WTC11 (cell line): ENCODE measurements around the gene SDHB. TPM values are rescaled to one million over a fixed set of nuclear protein-coding genes. Genes with fewer than 3 reads are reported as not detected.

ENCODE experiments used
- ATAC-seq: fragments of 200-7000 bp; cut with Tn5 transposase; 2 replicates; pipeline ENCODE4 v1.10.0; 2021; ENCODE audit warnings: mild to moderate bottlenecking, moderate library complexity
- CTCF ChIA-PET: fragments of 300-600 bp; sonication (Branson Sonifier 250); formaldehyde crosslinking; loops from one replicate; lab custom pipeline; 2021; ENCODE audit warnings: antibody characterized with exemption; lab: Charles Lee
- POLR2A ChIA-PET: fragments of 350-600 bp; sonication (Branson Sonifier 250); formaldehyde crosslinking; loops from one replicate; lab custom pipeline; 2021; ENCODE audit warnings: antibody characterized with exemption; lab: Charles Lee
- DNase-seq: peaks from one replicate; pipeline ENCODE4 v3.0.0; 2021; ENCODE audit warnings: low spot score
- H3K27ac Mint-ChIP-seq: 2 replicates; pipeline ENCODE4 v1.8.0; 2021; ENCODE audit warnings: mixed read lengths
- H3K27me3 Mint-ChIP-seq: 2 replicates; pipeline ENCODE4 v1.8.0; 2021; ENCODE audit warnings: low read depth, mild to moderate bottlenecking, moderate library complexity, mixed read lengths
- H3K36me3 Mint-ChIP-seq: 2 replicates; pipeline ENCODE4 v1.8.0; 2021; ENCODE audit warnings: mixed read lengths
- H3K4me1 Mint-ChIP-seq: 2 replicates; pipeline ENCODE4 v1.8.0; 2022; ENCODE audit warnings: mixed read lengths
- H3K4me3 Mint-ChIP-seq: 2 replicates; pipeline ENCODE4 v1.8.0; 2021; ENCODE audit warnings: mild to moderate bottlenecking, moderate library complexity, mixed read lengths
- H3K9me3 Mint-ChIP-seq: 2 replicates; pipeline ENCODE4 v1.8.0; 2021; ENCODE audit warnings: mixed read lengths
- ATF1 ChIP-seq: sonication (generic); formaldehyde crosslinking; IDR thresholded peaks from 2 replicates; pipeline ENCODE4 v1.8.1; 2023; ENCODE audit warnings: mild to moderate bottlenecking, moderate library complexity, missing genetic modification reagents
- GRHL2 ChIP-seq: fragments of 250-450 bp; sonication (Bioruptor Pico); IDR thresholded peaks from 2 replicates; pipeline ENCODE4 v1.8.0; 2022; ENCODE audit warnings: mild to moderate bottlenecking, moderate library complexity; ENCODE audit not compliant: insufficient replicate concordance, severe bottlenecking
- GTF2I ChIP-seq: fragments of 250-450 bp; sonication (Bioruptor Pico); conservative IDR thresholded peaks from 2 replicates; pipeline ENCODE4 v1.4.0; 2021; ENCODE audit warnings: mild to moderate bottlenecking
- IRF2 ChIP-seq: sonication (generic); formaldehyde crosslinking; IDR thresholded peaks from 2 replicates; pipeline ENCODE4 v1.8.0; 2022; ENCODE audit warnings: low read depth, missing genetic modification reagents, borderline replicate concordance
- JUN ChIP-seq: sonication (generic); formaldehyde crosslinking; IDR thresholded peaks from 2 replicates; pipeline ENCODE4 v1.8.0; 2023; ENCODE audit warnings: mild to moderate bottlenecking, missing genetic modification reagents
- KAT7 ChIP-seq: sonication (generic); formaldehyde crosslinking; IDR thresholded peaks from 2 replicates; pipeline ENCODE4 v1.8.1; 2023; ENCODE audit warnings: missing genetic modification reagents, mild to moderate bottlenecking, borderline replicate concordance
- NFYB ChIP-seq: sonication (generic); formaldehyde crosslinking; conservative IDR thresholded peaks from 2 replicates; pipeline ENCODE4 v1.8.0; 2022; ENCODE audit warnings: low read depth, missing genetic modification reagents
- NR1H2 ChIP-seq: sonication (generic); formaldehyde crosslinking; IDR thresholded peaks from 2 replicates; pipeline ENCODE4 v1.9.0; 2021; ENCODE audit warnings: mild to moderate bottlenecking, moderate library complexity, missing genetic modification reagents
- NR2C2 ChIP-seq: sonication (generic); formaldehyde crosslinking; IDR thresholded peaks from 2 replicates; pipeline ENCODE4 v1.8.0; 2022; ENCODE audit warnings: mild to moderate bottlenecking, missing genetic modification reagents
- RELA ChIP-seq: sonication (generic); formaldehyde crosslinking; IDR thresholded peaks from 2 replicates; pipeline ENCODE4 v1.8.1; 2022; ENCODE audit warnings: missing genetic modification reagents, mild to moderate bottlenecking, borderline replicate concordance
- RORB ChIP-seq: fragments of 250-450 bp; sonication (Bioruptor Pico); IDR thresholded peaks from 2 replicates; pipeline ENCODE4 v1.9.0; 2021; ENCODE audit warnings: mild to moderate bottlenecking
- SMAD3 ChIP-seq: sonication (generic); formaldehyde crosslinking; IDR thresholded peaks from 2 replicates; pipeline ENCODE4 v1.8.0; 2022; ENCODE audit warnings: missing genetic modification reagents, mild to moderate bottlenecking, borderline replicate concordance
- SMAD4 ChIP-seq: sonication (generic); formaldehyde crosslinking; IDR thresholded peaks from 2 replicates; pipeline ENCODE4 v1.8.0; 2022; ENCODE audit warnings: mild to moderate bottlenecking, missing genetic modification reagents
- ZNF138 ChIP-seq: sonication (generic); formaldehyde crosslinking; conservative IDR thresholded peaks from 2 replicates; pipeline ENCODE4 v1.8.1; 2022; ENCODE audit warnings: mild to moderate bottlenecking, moderate library complexity, missing genetic modification reagents
- total RNA-seq: library from RNA; stranded (reverse); gene quantifications from 3 replicates; pipeline ENCODE4 v1.2.3, GENCODE V29; 2021
- TF ChIP-seq, protein P1 (sequence below): sonication (generic); formaldehyde crosslinking; IDR thresholded peaks from 2 replicates; pipeline ENCODE4 v1.8.0; 2022; ENCODE audit warnings: missing genetic modification reagents
- TF ChIP-seq, protein P2 (sequence below): fragments of 200-600 bp; IDR thresholded peaks from 2 replicates; pipeline ENCODE4 v1.8.0; 2022; ENCODE audit warnings: antibody characterized with exemption
- TF ChIP-seq, protein P3 (sequence below): fragments of 250-450 bp; sonication (Bioruptor Pico); IDR thresholded peaks from 2 replicates; pipeline ENCODE4 v2.1.2; 2022; ENCODE audit warnings: mild to moderate bottlenecking, moderate library complexity
- TF ChIP-seq, protein P4 (sequence below): sonication (generic); formaldehyde crosslinking; IDR thresholded peaks from 2 replicates; pipeline ENCODE4 v1.8.1; 2023; ENCODE audit warnings: mild to moderate bottlenecking, missing genetic modification reagents
- TF ChIP-seq, protein P5 (sequence below): fragments of 250-450 bp; sonication (Bioruptor Pico); conservative IDR thresholded peaks from 2 replicates; pipeline ENCODE4 v1.9.0; 2021; ENCODE audit warnings: mild to moderate bottlenecking

SDHB gene
- total RNA-seq, 1 experiment from 2014 or later: 89.5 TPM

DNA sequence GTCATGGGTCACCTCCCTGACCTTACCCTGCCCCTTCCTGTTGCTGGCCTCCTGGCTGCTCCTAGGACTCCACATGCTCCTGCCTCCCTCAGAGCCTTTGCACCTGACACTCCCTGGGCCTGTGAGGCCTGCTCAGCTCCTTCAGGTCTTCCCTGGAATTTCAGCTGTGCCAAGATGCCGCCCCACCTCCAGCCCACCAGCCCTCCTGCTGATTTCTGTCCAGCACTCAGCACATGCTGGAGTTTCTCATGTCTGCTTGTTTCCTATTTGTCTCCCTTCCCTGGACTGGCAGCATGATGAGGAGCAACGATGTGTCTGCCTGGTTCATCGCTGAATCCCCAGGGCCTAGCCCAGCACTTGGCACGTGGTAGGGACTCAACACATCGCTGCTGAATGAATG is 76.5 kb downstream of the SDHB start (continued):
- TF ChIP-seq GRHL2 (CRISPR knock-in tag): no peak
- TF ChIP-seq RELA (CRISPR knock-in tag): no peak
- TF ChIP-seq, all 79 proteins: peak for 0

DNA sequence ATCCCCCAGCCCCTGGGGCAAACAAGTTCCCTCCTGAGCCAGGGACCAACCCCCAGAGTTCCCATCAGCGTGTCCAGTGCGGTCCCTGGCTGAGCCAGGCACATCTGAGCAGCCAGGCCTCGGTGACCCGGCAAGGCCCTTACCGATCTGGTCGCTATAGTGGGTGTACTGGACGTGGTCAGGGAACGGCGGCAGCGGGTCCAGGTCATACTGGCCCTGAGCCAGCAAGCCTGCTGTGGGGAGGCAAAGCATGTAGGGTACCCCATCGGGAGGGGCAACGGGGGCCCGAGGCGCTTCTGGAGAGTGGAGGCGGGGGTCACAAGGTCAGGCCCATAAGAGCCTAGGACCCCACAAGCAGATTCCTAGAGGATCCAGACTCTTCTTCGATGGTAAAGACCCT is 76.9 kb downstream of the SDHB start:
- Mint-ChIP-seq H3K27me3 (no peaks in the 10 kb centered on the region; the same call in 1 of the 2 replicates), H3K4me3 (no peak overlapping the region)
- DNase-seq: no peak
- POLR2A ChIA-PET: no interaction called here
- no peak for TF ChIP-seq SMAD3
- no peak for TF ChIP-seq SMAD4 (CRISPR knock-in tag)
- no peak for TF ChIP-seq JUN
- TF ChIP-seq IRF2 (CRISPR knock-in tag): no peak
- TF ChIP-seq GRHL2 (CRISPR knock-in tag): no peak
- no peak for TF ChIP-seq KAT7
- TF ChIP-seq, protein P1, sequence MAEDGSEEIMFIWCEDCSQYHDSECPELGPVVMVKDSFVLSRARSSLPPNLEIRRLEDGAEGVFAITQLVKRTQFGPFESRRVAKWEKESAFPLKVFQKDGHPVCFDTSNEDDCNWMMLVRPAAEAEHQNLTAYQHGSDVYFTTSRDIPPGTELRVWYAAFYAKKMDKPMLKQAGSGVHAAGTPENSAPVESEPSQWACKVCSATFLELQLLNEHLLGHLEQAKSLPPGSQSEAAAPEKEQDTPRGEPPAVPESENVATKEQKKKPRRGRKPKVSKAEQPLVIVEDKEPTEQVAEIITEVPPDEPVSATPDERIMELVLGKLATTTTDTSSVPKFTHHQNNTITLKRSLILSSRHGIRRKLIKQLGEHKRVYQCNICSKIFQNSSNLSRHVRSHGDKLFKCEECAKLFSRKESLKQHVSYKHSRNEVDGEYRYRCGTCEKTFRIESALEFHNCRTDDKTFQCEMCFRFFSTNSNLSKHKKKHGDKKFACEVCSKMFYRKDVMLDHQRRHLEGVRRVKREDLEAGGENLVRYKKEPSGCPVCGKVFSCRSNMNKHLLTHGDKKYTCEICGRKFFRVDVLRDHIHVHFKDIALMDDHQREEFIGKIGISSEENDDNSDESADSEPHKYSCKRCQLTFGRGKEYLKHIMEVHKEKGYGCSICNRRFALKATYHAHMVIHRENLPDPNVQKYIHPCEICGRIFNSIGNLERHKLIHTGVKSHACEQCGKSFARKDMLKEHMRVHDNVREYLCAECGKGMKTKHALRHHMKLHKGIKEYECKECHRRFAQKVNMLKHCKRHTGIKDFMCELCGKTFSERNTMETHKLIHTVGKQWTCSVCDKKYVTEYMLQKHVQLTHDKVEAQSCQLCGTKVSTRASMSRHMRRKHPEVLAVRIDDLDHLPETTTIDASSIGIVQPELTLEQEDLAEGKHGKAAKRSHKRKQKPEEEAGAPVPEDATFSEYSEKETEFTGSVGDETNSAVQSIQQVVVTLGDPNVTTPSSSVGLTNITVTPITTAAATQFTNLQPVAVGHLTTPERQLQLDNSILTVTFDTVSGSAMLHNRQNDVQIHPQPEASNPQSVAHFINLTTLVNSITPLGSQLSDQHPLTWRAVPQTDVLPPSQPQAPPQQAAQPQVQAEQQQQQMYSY (CRISPR knock-in tag): no peak
- TF ChIP-seq RELA (CRISPR knock-in tag): no peak
- no peak for TF ChIP-seq RORB (CRISPR knock-in tag)
- TF ChIP-seq, protein P2, sequence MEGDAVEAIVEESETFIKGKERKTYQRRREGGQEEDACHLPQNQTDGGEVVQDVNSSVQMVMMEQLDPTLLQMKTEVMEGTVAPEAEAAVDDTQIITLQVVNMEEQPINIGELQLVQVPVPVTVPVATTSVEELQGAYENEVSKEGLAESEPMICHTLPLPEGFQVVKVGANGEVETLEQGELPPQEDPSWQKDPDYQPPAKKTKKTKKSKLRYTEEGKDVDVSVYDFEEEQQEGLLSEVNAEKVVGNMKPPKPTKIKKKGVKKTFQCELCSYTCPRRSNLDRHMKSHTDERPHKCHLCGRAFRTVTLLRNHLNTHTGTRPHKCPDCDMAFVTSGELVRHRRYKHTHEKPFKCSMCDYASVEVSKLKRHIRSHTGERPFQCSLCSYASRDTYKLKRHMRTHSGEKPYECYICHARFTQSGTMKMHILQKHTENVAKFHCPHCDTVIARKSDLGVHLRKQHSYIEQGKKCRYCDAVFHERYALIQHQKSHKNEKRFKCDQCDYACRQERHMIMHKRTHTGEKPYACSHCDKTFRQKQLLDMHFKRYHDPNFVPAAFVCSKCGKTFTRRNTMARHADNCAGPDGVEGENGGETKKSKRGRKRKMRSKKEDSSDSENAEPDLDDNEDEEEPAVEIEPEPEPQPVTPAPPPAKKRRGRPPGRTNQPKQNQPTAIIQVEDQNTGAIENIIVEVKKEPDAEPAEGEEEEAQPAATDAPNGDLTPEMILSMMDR: no peak
- no peak for TF ChIP-seq NR1H2 (CRISPR knock-in tag)
- TF ChIP-seq ATF1: no peak
- no peak for TF ChIP-seq ZNF138 (CRISPR knock-in tag)
- TF ChIP-seq NR2C2 (CRISPR knock-in tag): no peak
- TF ChIP-seq, protein P3, sequence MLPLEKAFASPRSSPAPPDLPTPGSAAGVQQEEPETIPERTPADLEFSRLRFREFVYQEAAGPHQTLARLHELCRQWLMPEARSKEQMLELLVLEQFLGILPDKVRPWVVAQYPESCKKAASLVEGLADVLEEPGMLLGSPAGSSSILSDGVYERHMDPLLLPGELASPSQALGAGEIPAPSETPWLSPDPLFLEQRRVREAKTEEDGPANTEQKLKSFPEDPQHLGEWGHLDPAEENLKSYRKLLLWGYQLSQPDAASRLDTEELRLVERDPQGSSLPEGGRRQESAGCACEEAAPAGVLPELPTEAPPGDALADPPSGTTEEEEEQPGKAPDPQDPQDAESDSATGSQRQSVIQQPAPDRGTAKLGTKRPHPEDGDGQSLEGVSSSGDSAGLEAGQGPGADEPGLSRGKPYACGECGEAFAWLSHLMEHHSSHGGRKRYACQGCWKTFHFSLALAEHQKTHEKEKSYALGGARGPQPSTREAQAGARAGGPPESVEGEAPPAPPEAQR (CRISPR knock-in tag): no peak
- TF ChIP-seq, protein P4, sequence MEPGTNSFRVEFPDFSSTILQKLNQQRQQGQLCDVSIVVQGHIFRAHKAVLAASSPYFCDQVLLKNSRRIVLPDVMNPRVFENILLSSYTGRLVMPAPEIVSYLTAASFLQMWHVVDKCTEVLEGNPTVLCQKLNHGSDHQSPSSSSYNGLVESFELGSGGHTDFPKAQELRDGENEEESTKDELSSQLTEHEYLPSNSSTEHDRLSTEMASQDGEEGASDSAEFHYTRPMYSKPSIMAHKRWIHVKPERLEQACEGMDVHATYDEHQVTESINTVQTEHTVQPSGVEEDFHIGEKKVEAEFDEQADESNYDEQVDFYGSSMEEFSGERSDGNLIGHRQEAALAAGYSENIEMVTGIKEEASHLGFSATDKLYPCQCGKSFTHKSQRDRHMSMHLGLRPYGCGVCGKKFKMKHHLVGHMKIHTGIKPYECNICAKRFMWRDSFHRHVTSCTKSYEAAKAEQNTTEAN (CRISPR knock-in tag): no peak
- TF ChIP-seq, protein P5, sequence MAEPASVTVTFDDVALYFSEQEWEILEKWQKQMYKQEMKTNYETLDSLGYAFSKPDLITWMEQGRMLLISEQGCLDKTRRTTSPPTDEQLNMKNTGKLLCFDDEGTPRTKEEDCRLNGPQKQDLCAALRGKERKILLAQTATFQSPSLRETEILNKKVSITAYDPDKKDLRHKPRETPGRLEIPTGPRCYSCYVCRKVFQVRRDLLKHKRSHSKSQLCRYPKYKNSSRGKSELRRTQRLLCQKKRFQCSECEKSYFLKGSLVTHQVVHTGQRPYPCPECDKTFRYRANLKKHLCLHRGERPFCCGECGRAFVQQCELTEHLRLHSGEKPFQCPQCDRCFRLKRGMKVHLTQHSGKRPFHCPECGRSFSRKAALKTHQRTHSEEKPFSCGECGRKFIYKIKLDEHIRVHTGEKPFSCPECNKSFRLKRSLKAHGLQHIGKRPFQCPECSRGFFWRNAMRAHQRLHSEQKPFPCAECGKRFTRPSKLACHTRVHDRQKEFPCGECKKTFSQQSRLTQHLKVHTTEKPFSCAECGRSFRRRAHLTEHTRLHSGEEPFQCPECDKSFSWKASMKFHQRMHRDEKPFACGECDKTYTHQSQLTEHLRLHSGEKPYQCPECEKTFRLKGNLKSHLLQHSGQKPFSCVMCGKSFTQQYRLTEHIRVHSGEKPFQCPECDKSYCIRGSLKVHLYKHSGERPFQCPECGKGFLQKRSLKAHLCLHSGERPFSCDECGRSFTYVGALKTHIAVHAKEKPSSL (CRISPR knock-in tag): no peak
- TF ChIP-seq NFYB (CRISPR knock-in tag): no peak
- TF ChIP-seq GTF2I (CRISPR knock-in tag): no peak
- TF ChIP-seq, all 79 proteins: peak for 0
- Mint-ChIP-seq H3K36me3 (peaks cover 6% of the 10 kb centered on the region; the same call in 1 of the 2 replicates), H3K27ac (peak overlapping the region; percentile 45; the same call in 1 of the 2 replicates), H3K4me1 (peaks cover 39% of the 10 kb centered on the region), H3K9me3 (no peaks in the 10 kb centered on the region)
- no peak for ATAC-seq
- CTCF ChIA-PET: interaction anchor here (0.9 to 3.0 kb wide), 3 partner anchors 10 to 17 kb away, joined by 3 to 30 read pairs (median 20); no protein-coding TSS in a partner anchor
